ENCODE measurements around the gene CDH16.

Gene CDH16

GRCh38 chr16:66954097-66954659, 35.5 kb upstream of the CDH16 start:
- no peak overlapping the region for H3K4me3 ChIP-seq (ENCODE audit: low read length)
- no peaks in the 10 kb centered on the region for H3K4me1 ChIP-seq (ENCODE audit: control insufficient read depth, insufficient read depth, low read length)
- H3K27me3 ChIP-seq (ENCODE audit: control insufficient read depth, insufficient read depth, low read length), result peaks cover 15% of the 10 kb centered on the region
- H3K4me2 ChIP-seq (ENCODE audit: low read length), result no peak overlapping the region
- no peak overlapping the region for H3K9ac ChIP-seq (ENCODE audit: low read depth, low read length)
- H3K36me3 ChIP-seq (ENCODE audit: insufficient read depth, low read length), result no peaks in the 10 kb centered on the region
- H3K9me3 ChIP-seq (replicated peaks; ENCODE audit: low read length), result peaks cover 3% of the 10 kb centered on the region

- H3K9ac ChIP-seq (ENCODE audit: low read depth, low read length), result no peak overlapping the region
- no peaks in the 10 kb centered on the region for H3K36me3 ChIP-seq (ENCODE audit: insufficient read depth, low read length)
- H3K9me3 ChIP-seq (replicated peaks; ENCODE audit: low read length), result peaks cover 3% of the 10 kb centered on the region
- no peak overlapping the region for H3K4me3 ChIP-seq (ENCODE audit: low read length)
- peaks cover 19% of the 10 kb centered on the region for H3K27me3 ChIP-seq (ENCODE audit: control insufficient read depth, insufficient read depth, low read length)
- H3K4me2 ChIP-seq (ENCODE audit: low read length), result no peak overlapping the region
- peaks cover 4% of the 10 kb centered on the region for H3K4me1 ChIP-seq (ENCODE audit: control insufficient read depth, insufficient read depth, low read length)
Measured at GRCh38 chr16:66953462-66954096, 34.9 kb upstream of the CDH16 start.

DNA sequence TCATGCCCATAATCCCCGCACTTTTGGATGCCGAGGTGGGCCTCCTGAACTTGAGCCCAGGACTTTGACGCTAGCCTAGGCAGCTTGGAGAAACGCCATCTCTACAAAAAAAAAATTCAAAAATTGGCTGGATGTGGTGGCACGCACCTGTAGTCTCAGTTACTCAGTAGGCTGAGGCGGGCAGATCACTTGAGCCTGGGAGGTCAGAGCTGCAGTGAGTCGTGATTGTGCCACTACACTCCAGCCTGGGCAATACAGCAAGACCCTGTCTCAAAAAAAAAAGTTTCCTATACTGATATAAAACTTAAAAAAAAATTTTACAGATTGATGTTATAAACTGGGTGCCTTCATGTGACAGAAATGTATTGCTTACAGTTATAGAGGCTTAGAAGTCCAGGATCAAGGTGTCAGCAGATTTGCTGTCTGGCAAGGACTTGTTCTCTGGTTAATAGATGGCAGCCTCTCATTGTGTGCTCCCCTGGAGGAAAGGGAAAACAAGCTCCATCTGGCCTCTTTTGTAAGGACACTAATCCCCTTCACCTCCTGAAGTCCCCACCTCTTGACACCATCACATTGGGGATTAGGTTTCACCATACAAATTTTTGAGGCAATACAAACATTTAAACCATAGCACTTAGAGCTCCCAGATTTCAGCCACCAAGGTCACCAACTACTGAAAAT, 33.9 kb upstream of the CDH16 start:
- H3K27me3 ChIP-seq (ENCODE audit: control insufficient read depth, insufficient read depth, low read length), result peaks cover 22% of the 10 kb centered on the region
- no peak overlapping the region for H3K4me3 ChIP-seq (ENCODE audit: low read length)
- no peak overlapping the region for H3K9ac ChIP-seq (ENCODE audit: low read depth, low read length)
- H3K4me2 ChIP-seq (ENCODE audit: low read length), result no peak overlapping the region
- H3K36me3 ChIP-seq (ENCODE audit: insufficient read depth, low read length), result no peaks in the 10 kb centered on the region
- H3K9me3 ChIP-seq (replicated peaks; ENCODE audit: low read length), result peaks cover 3% of the 10 kb centered on the region
- peaks cover 10% of the 10 kb centered on the region for H3K4me1 ChIP-seq (ENCODE audit: control insufficient read depth, insufficient read depth, low read length)

GRCh38 chr16:66950971-66951790, 32.5 kb upstream of the CDH16 start:
- H3K4me1 ChIP-seq (ENCODE audit: control insufficient read depth, insufficient read depth, low read length), result peaks cover 10% of the 10 kb centered on the region
- H3K4me2 ChIP-seq (ENCODE audit: low read length), result no peak overlapping the region
- no peak overlapping the region for H3K9ac ChIP-seq (ENCODE audit: low read depth, low read length)
- H3K36me3 ChIP-seq (ENCODE audit: insufficient read depth, low read length), result no peaks in the 10 kb centered on the region
- no peak overlapping the region for H3K4me3 ChIP-seq (ENCODE audit: low read length)
- H3K9me3 ChIP-seq (replicated peaks; ENCODE audit: low read length), result peaks cover 3% of the 10 kb centered on the region
- H3K27me3 ChIP-seq (ENCODE audit: control insufficient read depth, insufficient read depth, low read length), result peaks cover 20% of the 10 kb centered on the region

DNA sequence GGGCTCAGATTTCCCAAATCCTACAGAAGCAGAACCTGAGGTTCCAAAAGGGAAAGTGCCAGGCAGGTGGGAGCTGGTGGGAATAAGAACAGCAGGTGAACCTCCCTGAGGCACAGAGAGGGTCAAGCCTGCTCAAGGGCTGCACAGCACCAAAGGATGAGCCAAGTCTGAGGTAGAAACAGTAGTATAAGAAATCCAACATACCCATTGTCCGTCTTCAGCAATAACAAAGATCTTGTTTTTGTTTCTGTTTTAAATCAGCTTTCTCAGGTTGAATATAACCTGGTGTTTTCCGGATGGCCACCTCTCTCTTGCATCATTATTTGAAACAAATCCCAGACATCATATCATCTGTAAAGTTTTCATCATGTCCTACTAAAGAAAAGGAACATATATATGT, 31.8 kb upstream of the CDH16 start:
- peaks cover 3% of the 10 kb centered on the region for H3K9me3 ChIP-seq (replicated peaks; ENCODE audit: low read length)
- H3K36me3 ChIP-seq (ENCODE audit: insufficient read depth, low read length), result no peaks in the 10 kb centered on the region
- H3K4me3 ChIP-seq (ENCODE audit: low read length), result no peak overlapping the region
- H3K27me3 ChIP-seq (ENCODE audit: control insufficient read depth, insufficient read depth, low read length), result peaks cover 20% of the 10 kb centered on the region
- peaks cover 10% of the 10 kb centered on the region for H3K4me1 ChIP-seq (ENCODE audit: control insufficient read depth, insufficient read depth, low read length)
- no peak overlapping the region for H3K9ac ChIP-seq (ENCODE audit: low read depth, low read length)
- no peak overlapping the region for H3K4me2 ChIP-seq (ENCODE audit: low read length)

- H3K4me1 ChIP-seq (ENCODE audit: control insufficient read depth, insufficient read depth, low read length), result peaks cover 10% of the 10 kb centered on the region
- H3K36me3 ChIP-seq (ENCODE audit: insufficient read depth, low read length), result no peaks in the 10 kb centered on the region
- peaks cover 3% of the 10 kb centered on the region for H3K9me3 ChIP-seq (replicated peaks; ENCODE audit: low read length)
- H3K9ac ChIP-seq (ENCODE audit: low read depth, low read length), result no peak overlapping the region
- H3K4me3 ChIP-seq (ENCODE audit: low read length), result no peak overlapping the region
- no peak overlapping the region for H3K4me2 ChIP-seq (ENCODE audit: low read length)
- peaks cover 20% of the 10 kb centered on the region for H3K27me3 ChIP-seq (ENCODE audit: control insufficient read depth, insufficient read depth, low read length)
Measured at GRCh38 chr16:66949472-66949871, 30.8 kb upstream of the CDH16 start.

- Histone ChIP-seq H3K27me3 (ENCODE audit: control insufficient read depth, insufficient read depth, low read length) (peaks cover 20% of the 10 kb centered on the region), H3K4me2 (ENCODE audit: low read length) (peak overlapping the region; percentile 99), H3K36me3 (ENCODE audit: insufficient read depth, low read length) (peaks cover 4% of the 10 kb centered on the region), H3K9ac (ENCODE audit: low read depth, low read length) (peak overlapping the region; percentile 16), H3K4me1 (ENCODE audit: control insufficient read depth, insufficient read depth, low read length) (peaks cover 10% of the 10 kb centered on the region), H3K4me3 (ENCODE audit: low read length) (peak overlapping the region; percentile 67), H3K9me3 (replicated peaks; ENCODE audit: low read length) (peaks cover 3% of the 10 kb centered on the region)
Measured at GRCh38 chr16:66948837-66949225, 30.1 kb upstream of the CDH16 start.

- Histone ChIP-seq H3K36me3 (ENCODE audit: insufficient read depth, low read length) (peaks cover 9% of the 10 kb centered on the region), H3K4me1 (ENCODE audit: control insufficient read depth, insufficient read depth, low read length) (peaks cover 10% of the 10 kb centered on the region), H3K9ac (ENCODE audit: low read depth, low read length) (peak overlapping the region; percentile 16), H3K4me2 (ENCODE audit: low read length) (peak overlapping the region; percentile 99), H3K4me3 (ENCODE audit: low read length) (peak overlapping the region; percentile 67), H3K27me3 (ENCODE audit: control insufficient read depth, insufficient read depth, low read length) (peaks cover 20% of the 10 kb centered on the region), H3K9me3 (replicated peaks; ENCODE audit: low read length) (peaks cover 3% of the 10 kb centered on the region)
Measured at GRCh38 chr16:66948134-66948836, 29.6 kb upstream of the CDH16 start.

DNA sequence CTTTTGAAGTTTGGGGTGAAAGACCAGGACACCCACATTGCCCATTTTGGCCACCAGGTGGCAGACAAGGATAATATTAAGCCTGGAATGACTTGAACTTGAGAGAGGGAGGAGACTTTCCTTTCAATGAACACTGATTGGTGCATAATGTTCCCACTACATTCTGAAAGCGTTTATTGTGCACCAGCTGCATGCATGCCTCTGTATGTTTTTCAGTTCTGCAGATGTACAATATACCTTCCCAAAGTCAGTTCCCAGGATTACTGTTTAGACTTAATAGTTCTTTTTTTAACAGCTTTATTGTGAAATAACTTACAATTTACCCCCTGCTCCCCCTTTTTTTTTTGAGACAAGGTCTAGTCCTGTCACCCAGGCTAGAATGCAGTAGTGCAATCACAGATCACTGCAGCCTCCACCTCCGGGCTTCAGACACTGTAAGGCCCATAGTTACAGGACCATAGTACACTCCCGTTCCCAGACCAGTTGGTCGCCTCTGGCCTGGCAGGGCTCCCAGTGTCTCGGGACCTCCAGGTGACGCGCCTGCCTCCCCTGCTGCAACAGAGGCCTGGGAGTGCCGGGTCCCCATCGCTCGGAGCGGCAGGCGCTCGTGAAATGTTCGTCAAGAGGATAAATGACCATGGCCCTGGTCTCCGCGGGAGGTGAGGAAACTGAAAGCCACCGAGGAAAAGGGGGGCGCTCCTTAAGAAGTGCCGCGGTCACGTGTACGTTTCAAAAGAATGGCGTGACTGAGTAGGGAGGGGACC, 28.8 kb upstream of the CDH16 start:
- peak overlapping the region; percentile 67 for H3K4me3 ChIP-seq (ENCODE audit: low read length)
- peaks cover 3% of the 10 kb centered on the region for H3K9me3 ChIP-seq (replicated peaks; ENCODE audit: low read length)
- peaks cover 20% of the 10 kb centered on the region for H3K27me3 ChIP-seq (ENCODE audit: control insufficient read depth, insufficient read depth, low read length)
- peaks cover 10% of the 10 kb centered on the region for H3K4me1 ChIP-seq (ENCODE audit: control insufficient read depth, insufficient read depth, low read length)
- peak overlapping the region; percentile 16 for H3K9ac ChIP-seq (ENCODE audit: low read depth, low read length)
- H3K4me2 ChIP-seq (ENCODE audit: low read length), result peak overlapping the region; percentile 99
- peaks cover 17% of the 10 kb centered on the region for H3K36me3 ChIP-seq (ENCODE audit: insufficient read depth, low read length)

- no peak overlapping the region for H3K4me3 ChIP-seq (ENCODE audit: low read length)
- H3K9ac ChIP-seq (ENCODE audit: low read depth, low read length), result no peak overlapping the region
- H3K36me3 ChIP-seq (ENCODE audit: insufficient read depth, low read length), result peaks cover 22% of the 10 kb centered on the region
- H3K9me3 ChIP-seq (replicated peaks; ENCODE audit: low read length), result peaks cover 3% of the 10 kb centered on the region
- H3K4me2 ChIP-seq (ENCODE audit: low read length), result no peak overlapping the region
- H3K4me1 ChIP-seq (ENCODE audit: control insufficient read depth, insufficient read depth, low read length), result peaks cover 10% of the 10 kb centered on the region
- H3K27me3 ChIP-seq (ENCODE audit: control insufficient read depth, insufficient read depth, low read length), result peaks cover 20% of the 10 kb centered on the region
Measured at GRCh38 chr16:66946974-66947301, 28.3 kb upstream of the CDH16 start.
